GM12873 (cell line): ENCODE data around the gene MYH9.

Experiments used
- TF ChIP-seq, protein P1 (sequence below): IDR thresholded peaks from 2 replicates; pipeline ENCODE4 v1.5.1; 2012; ENCODE audit warnings: low read depth, mild to moderate bottlenecking, moderate library complexity, low read length, control low read depth; ENCODE audit not compliant: insufficient read depth; ENCODE audit errors: missing control alignments

Gene MYH9

DNA sequence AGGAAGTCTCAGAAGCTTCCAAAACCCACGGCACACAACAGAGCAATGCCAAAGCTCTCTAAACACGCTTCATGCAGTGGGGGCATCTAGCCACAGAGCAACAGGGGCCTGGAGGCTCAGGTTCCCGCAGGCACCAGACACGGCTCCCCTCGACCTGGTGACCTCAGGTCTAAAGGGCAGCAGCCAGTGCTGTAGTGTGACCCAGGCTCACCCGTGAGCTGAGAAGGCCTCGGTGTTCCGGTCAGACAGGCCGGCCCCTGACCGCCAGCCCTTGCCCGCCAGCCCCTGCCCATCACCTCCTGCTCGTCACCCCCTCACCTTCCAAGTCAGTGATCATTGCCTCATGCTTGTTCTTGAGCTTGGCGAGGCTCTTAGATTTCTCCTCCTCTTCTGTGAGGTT lies 89.2 kb downstream of the MYH9 start:
- TF ChIP-seq, protein P1, sequence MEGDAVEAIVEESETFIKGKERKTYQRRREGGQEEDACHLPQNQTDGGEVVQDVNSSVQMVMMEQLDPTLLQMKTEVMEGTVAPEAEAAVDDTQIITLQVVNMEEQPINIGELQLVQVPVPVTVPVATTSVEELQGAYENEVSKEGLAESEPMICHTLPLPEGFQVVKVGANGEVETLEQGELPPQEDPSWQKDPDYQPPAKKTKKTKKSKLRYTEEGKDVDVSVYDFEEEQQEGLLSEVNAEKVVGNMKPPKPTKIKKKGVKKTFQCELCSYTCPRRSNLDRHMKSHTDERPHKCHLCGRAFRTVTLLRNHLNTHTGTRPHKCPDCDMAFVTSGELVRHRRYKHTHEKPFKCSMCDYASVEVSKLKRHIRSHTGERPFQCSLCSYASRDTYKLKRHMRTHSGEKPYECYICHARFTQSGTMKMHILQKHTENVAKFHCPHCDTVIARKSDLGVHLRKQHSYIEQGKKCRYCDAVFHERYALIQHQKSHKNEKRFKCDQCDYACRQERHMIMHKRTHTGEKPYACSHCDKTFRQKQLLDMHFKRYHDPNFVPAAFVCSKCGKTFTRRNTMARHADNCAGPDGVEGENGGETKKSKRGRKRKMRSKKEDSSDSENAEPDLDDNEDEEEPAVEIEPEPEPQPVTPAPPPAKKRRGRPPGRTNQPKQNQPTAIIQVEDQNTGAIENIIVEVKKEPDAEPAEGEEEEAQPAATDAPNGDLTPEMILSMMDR, result no peak

DNA sequence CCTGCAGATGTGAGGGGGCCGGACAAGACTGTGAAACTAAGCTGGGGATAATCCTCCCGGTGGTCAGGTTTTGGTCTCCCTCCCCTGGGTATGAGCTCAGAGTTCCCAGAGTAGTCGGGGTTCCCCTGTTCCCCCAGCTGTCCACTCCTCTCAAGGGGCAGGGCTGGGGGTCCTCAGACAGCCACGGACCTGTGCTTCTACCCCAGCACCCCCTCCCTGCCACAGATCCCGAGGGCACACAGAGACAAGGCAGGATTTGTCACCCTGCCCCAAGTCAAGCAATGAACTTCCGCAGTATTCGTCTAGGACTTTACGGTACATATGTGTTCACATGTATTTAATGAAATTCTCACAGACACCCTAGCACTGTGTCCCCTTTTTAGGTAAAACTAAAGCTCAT lies 89.6 kb downstream of the MYH9 start:
- TF ChIP-seq, protein P1, result no peak

DNA sequence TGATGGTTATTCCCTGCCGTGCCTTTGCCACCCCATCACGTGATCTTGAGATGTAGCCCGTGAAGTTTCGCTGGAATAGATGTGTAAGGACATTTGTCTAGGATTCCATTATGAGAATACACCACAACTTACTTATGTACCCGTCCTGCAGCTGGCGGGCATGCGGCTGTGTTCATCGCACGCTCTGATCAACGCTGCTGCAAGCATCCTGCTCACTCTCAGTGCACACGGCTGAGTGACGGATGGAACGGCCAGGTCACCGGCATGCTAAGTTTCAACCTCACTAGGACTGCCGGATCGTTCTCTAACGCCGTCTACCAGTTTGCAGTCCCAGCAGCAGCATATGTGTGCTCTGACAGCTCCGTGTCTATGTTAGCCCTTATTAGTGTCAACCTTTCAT lies 90.2 kb downstream of the MYH9 start:
- TF ChIP-seq, protein P1, result no peak

DNA sequence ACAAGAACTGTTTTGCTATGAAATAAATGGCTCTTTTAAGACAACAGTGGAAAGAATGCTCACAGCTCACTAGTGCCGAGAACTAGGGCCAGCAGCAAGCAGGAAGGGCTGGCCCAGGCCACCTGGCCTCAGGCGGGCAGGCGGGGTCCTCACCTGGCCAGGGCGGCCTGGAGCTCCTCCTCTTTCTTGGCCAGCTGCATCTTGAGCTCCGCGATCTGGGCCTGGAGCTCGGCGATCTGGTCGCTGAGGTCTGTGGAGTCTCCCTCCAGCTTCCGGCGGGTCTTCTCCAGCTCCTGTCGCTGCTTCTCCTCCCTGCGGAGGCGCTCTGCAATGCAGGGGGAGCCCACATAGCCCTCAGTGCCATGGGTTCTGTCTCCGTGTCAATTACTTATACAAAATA lies 91.1 kb downstream of the MYH9 start:
- TF ChIP-seq, protein P1, result no peak

DNA sequence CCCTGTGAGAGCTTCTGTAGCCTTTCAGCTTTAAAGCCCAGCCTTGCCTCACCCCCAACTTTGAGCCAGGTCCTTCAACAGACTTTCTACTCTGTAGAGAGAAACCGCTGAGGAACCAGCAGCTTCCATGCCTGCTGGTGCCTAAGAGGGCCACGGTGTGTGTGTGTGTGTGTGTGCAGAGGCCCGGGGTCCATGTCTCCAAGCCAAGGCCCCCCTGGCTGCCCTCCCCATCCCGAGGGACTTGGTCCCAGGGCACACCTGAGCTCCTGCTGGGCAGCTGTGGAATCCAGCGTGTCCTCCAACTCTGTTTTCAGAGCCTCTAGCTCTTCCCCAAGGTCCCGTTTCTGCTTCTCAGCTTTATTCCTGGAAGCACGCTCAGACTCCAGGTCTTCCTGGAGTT lies 92.5 kb downstream of the MYH9 start:
- TF ChIP-seq, protein P1, result no peak

DNA sequence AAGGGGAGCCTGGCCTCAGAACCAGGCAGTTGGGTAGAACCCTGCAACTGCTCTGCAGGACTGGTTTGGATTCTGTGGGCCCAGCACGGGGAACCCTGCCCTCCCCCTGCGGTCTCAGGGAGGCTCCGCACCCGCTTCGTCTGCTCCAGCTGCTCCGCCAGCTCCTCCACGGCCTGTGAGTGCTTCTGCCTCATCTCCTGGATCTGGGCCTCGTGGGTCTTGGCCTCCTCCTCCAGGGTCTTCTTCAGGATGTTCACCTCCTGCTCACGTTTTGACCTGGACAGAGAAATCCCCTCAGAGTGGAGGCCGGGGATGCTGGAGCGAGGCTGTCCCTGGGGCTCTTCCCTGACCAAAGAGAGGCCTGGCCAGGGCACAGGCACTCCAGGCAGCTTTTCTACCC lies 93.0 kb downstream of the MYH9 start:
- TF ChIP-seq, protein P1, result no peak

DNA sequence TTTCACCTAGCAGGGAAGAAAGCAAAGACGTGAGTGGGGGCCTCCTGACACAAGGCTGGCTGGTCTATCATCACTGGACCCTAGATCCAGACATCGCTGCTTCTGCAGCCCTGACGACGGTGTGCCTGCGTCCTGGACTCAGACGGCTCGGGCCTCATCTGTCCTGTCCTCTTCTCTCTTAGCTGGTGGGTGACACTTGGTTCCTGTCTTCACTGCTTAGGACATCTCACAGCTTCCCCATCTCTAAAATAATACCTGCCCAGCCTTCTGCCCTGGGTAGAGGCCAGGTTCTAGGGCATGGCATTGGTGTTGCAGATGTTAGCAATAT lies 93.5 kb downstream of the MYH9 start:
- TF ChIP-seq, protein P1, result no peak

DNA sequence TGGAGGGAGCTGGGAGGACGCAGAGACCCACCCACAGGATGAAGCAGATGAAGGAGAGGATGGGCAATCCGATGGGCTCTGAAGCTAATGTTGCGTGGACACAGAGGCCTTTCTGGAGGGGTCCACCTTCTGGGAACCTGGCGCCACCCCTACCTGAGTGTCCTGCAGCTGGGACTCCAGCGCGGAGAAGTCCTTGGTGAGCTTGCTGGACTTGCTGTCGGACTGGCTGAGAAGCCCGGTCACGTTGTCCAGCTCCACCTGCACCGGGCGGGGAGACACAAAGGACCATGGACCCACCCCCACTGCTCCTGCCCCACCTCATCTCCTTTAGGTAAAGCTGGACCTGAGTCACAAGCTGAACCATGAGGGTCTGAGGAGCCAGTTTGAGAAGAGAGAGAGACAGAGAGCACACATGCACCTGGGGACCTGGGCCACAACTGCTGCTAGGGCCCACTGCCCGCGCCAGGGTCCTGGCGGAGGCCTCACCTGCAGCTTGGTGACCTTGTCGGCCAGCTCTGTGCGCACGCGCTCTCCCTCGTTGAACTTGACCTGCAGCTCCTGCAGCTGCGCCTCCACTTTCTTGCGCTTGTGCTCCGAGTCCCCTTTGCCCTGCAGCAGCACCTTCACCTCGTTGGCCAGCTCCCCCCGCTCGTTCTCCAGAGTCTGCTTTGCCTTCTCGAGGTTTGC lies 94.0 kb downstream of the MYH9 start:
- TF ChIP-seq, protein P1, result no peak
